Measurements from ENCODE around the gene MYNN.

The MYNN gene

GRCh38 chr3:169777822-169778221, 4.6 kb downstream of the MYNN start:
- DNase-seq (ENCODE audit: low spot score), result no peak

DNA sequence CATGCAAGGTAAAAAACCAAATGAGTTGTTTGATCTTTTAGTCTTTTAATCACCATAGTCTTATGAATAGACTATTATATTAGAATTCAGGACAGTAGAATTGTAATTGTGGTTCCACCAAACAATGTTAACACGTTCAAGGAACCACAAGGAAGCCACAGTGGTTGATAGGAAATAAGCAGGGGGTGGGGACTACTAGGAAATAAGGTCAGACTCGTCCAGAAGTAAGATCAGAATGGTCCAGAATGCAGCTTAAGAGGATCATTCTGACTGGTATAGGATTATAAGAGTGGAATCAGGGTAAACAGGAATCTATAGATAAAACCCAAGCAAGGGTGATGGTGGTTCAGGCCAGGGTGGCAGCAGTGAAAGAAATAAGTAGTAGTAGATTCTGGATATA, 7.5 kb downstream of the MYNN start:
- no peak for DNase-seq (ENCODE audit: low spot score)

DNA sequence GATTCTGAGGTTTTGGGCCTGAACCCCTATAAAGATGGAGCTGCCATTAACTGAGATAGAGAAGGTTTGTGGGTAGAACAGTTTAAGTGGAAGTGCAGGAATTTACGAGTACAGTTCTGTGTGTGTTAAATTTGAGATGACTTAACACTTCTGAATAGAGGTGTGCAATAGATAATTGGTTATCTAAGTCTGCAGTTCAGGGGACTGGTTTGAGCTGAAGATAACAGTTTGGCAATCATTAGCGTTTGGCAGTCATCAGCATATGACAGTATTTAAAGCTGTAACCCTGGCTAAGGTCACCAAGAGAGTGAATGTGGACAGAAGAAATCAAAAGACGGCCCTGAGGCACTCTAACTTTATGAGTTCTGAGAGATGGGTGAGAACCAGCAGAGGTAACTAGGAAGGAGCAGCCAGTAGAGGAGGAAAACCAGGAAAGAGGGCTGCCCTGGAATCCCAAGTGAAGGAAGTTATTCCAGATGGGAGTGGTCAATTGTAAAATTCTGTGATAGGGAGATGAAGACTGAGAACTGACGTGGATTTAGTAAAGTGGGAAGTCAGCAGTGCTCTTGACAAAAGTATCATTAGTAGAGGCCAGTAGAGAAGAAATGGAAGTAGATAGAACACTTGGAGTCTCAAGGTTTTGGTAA, 8.1 kb downstream of the MYNN start:
- DNase-seq (ENCODE audit: low spot score), result no peak

DNA sequence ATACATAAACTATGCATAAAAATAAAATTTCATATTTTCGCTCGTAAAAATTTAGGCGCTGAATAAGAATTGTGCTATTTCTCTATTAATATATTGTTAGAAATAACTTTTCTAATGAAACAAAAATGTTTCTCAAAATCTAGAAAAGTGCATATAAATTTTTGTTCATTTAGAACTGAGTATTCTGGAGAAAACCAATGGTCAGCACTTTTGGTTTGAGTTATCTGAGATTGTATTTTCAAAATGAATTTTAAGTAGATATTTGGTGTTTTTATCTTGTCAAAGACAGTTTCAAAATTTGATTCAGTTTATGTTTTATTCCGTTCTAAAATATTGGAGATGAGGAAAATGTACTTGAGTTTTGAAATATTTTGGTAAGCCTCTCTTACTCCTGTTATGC, 13.9 kb downstream of the MYNN start:
- DNase-seq (ENCODE audit: low spot score), result no peak

DNA sequence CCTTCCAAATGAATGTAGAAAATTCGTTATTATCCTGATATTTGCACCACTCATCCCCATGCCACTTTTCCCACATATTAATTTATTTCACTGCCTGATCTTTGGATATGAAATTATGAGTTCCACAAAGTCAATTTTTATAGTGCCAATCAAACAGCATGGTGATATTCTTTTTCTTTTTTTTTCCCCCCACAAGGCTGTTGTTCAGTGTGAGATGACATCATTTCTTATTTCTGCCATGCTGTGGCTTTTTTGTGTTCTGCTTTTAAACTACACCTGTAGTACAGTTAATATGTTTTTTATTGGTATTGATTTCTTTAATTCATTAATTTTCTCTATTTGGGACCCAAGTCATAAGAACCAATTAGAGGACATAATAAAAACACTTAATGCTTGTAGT, 14.6 kb downstream of the MYNN start:
- DNase-seq (ENCODE audit: low spot score), result no peak

GRCh38 chr3:169790219-169790618, 17.0 kb downstream of the MYNN start:
- no peak for DNase-seq (ENCODE audit: low spot score)

- DNase-seq (ENCODE audit: low spot score), result no peak
Observed at GRCh38 chr3:169790687-169791429, 17.7 kb downstream of the MYNN start.

GRCh38 chr3:169792359-169792758, 19.2 kb downstream of the MYNN start:
- no peak for DNase-seq (ENCODE audit: low spot score)

- DNase-seq (ENCODE audit: low spot score), result no peak
Observed at GRCh38 chr3:169804681-169805080, 31.5 kb downstream of the MYNN start.

GRCh38 chr3:169809230-169809795, 36.1 kb downstream of the MYNN start:
- no peak for DNase-seq (ENCODE audit: low spot score)

- peak; percentile 41 for DNase-seq (ENCODE audit: low spot score)
Observed at GRCh38 chr3:169811631-169812331, 38.6 kb downstream of the MYNN start.

- DNase-seq (ENCODE audit: low spot score), result peak; percentile 80
Observed at GRCh38 chr3:169812332-169813235, 39.4 kb downstream of the MYNN start, which contains the start of the genes LRRC34 and LRRIQ4. LRRC34 (minus strand) TSS chr3:169812904; CDS start chr3:169812548, 356 bp downstream. LRRIQ4 (plus strand) TSS chr3:169812870; CDS start chr3:169821922, 9,052 bp downstream.

DNA sequence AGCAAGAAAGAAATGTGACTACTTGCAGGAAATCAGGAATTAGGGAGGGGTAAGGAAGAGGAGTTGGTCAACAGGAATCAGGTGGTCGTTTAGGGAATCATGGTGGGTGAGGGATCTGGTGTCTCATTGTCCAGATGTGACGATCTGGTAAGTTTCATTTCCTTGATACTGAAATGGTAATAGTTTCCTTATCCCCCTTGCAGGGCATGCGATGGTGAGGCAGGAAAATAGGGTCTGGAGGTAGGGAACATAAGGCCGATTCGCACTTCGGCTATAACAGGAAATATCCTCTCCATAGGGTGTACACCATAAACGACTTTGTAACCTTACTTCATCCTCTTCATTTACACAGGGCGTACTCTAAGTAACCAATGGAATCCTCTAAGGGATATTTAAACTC, 40.1 kb downstream of the MYNN start:
- DNase-seq (ENCODE audit: low spot score), result no peak

DNA sequence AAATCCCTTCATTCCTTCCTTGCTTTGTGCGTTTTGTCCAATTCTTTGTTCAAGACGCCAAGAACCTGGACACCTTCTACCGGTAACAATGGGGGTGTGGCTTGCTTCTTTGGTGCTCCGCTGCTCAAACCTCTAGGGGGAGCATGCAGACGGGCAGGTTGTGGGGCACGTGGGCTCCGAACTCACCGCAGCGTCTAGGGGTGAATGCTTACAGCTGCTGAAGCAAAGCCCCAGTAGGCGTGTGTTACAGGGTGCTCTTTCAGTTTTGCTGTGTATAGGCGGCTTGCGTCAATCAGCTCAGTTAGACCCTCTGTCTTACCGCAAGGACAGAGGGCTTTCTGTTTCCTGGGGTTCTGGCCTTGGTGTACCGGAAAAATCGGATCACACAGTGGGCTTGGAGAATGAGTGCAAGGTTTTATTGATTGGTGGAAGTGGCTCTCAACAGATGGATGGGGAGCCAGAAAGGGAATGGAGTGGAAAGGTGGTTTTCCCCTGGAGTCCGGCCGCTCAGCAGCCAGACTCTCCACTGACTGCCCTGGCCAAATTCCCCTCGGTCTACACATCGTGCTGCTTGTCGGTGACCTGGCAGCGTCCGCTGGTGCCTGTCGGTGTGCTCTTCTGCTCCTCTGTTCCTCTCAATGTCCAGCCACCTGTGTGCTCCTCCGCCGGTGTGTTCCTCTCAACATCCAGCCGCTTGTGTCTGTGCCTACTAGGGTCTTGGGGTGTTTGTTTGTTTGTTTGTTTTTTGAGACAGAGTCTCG, 40.7 kb downstream of the MYNN start:
- DNase-seq (ENCODE audit: low spot score), result no peak

- DNase-seq (ENCODE audit: low spot score), result no peak
Observed at GRCh38 chr3:169815590-169816150, 42.5 kb downstream of the MYNN start.

DNA sequence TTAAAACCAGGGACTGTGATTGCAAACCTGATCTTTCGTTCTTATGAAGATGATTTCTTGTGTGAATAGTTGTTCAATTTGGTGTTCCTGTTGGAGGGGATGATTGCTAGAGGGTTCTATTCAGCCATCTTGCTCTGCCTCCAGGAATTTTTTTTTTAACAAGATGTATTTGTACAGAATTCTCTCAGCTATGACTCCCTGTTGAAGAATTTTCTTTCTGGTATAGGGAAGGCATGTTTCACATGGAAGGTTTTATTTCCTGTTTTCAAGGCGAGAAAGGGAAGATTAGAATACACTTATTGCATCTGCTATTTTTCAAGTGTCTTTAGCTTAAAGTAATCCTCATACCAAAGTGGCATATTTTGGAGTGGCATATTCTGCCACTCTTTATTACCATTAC, 45.1 kb downstream of the MYNN start:
- no peak for DNase-seq (ENCODE audit: low spot score)

- no peak for DNase-seq (ENCODE audit: low spot score)
Observed at GRCh38 chr3:169822091-169822490, 48.9 kb downstream of the MYNN start.

DNA sequence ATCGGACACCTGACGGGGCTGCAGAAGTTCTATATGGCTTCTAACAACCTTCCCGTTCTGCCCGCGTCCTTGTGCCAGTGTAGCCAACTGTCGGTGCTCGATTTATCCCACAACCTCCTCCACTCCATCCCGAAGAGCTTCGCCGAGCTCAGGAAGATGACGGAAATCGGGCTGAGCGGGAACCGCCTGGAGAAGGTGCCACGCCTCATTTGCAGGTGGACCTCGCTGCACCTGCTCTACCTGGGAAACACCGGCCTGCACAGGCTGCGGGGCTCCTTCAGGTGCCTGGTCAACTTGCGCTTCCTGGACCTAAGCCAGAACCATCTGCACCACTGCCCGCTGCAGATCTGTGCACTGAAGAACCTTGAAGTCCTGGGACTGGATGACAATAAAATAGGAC, 49.3 kb downstream of the MYNN start:
- no peak for DNase-seq (ENCODE audit: low spot score)

GRCh38 chr3:169822983-169823382, 49.8 kb downstream of the MYNN start:
- DNase-seq (ENCODE audit: low spot score), result no peak

- no peak for DNase-seq (ENCODE audit: low spot score)
Observed at GRCh38 chr3:169825316-169825715, 52.1 kb downstream of the MYNN start.

GRCh38 chr3:169827712-169828111, 54.5 kb downstream of the MYNN start:
- DNase-seq (ENCODE audit: low spot score), result no peak

Measured in AG08395 (cell line).